Spinal cord (tissue), 10 donors: ENCODE results near the gene XPNPEP1. TPM values are rescaled to one million over a fixed set of nuclear protein-coding genes. Genes with fewer than 3 reads are reported as not detected.

Experiments used
- DNase-seq, 6 donors: peaks; one replicate each; pipeline versions ENCODE4 v3.0.0 to v3.0.0-alpha.2; 2013 to 2015; ENCODE audit warnings: low spot score in 6 of 6, low read depth in 4 of 6
- H3K27ac ChIP-seq: one replicate; pipeline ENCODE4 v1.5.1; 2013; ENCODE audit warnings: low read depth, low read length, control low read depth
- H3K27me3 ChIP-seq: one replicate; pipeline ENCODE4 v1.6.1; 2013; ENCODE audit warnings: low read length; ENCODE audit not compliant: control insufficient read depth, insufficient read depth
- H3K36me3 ChIP-seq: one replicate; pipeline ENCODE4 v1.6.1; 2013; ENCODE audit warnings: low read length; ENCODE audit not compliant: control insufficient read depth, insufficient read depth
- H3K4me1 ChIP-seq: one replicate; pipeline ENCODE4 v1.6.1; 2013; ENCODE audit warnings: low read length; ENCODE audit not compliant: control insufficient read depth, insufficient read depth
- H3K4me3 ChIP-seq: one replicate; pipeline ENCODE4 v1.5.1; 2013; ENCODE audit warnings: low read depth, low read length, control low read depth
- H3K9me3 ChIP-seq: one replicate; pipeline ENCODE4 v1.6.1; 2013; ENCODE audit warnings: low read length; ENCODE audit not compliant: control insufficient read depth, insufficient read depth
- WGBS: methylation state at CpG from one replicate; pipeline ENCODE4 v1.1.5; 2013; ENCODE audit warnings: missing lambda C conversion rate; ENCODE audit not compliant: insufficient coverage; 5-methylcytosine and 5-hydroxymethylcytosine counted together
- polyA plus RNA-seq, 2 donors: library from polyadenylated mRNA; unstranded; fragments of 120-200 nt; gene quantifications; one replicate each; pipeline ENCODE4 v1.2.1, GENCODE V29; 2013; ENCODE audit not compliant: insufficient read length in 2 of 2
- total RNA-seq, 2 donors: library from RNA; depleted of rRNA in 1 of 2; stranded (reverse); fragments of 120-200 nt in 1 of 2; fragments of >200 nt in 1 of 2; gene quantifications; one replicate each; pipeline versions ENCODE4 v1.2.3 to v1.2.4, GENCODE V29; 2013 to 2014
- donor health status: healthy.

XPNPEP1 gene
- total and polyA plus RNA-seq, 4 donors = 80.6 to 145 (median 95.7) TPM

DNA sequence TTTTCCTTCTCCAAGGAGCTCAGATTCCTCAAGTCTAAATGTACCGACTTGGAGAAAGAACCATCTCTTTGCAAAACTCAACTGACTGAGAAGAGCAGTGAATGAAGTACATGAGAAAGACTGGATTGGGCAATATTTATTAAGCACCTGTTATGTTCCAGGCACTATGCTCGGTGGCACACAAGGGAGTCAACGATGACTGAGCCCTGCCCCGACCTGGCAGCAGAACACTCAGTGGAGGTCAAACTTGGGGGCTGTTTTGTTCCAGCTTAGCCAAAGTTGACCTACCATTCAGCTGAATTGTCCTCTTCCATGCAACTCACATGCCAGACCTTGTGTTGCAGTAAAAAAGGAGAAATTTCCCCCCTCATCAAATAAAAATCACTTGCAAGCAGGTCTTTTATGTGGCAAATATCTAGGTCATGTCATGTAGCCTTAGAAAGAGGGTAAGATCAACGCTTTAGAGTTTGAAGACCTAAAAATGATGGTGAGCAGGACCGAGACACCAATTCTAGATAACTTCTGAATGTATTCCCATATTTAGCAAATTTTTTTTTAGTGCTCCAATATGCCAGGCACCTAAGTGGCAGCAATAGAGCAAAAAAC lies 14.3 kb upstream of the XPNPEP1 start:
- Histone ChIP-seq H3K4me1 (peaks cover 16% of the 10 kb centered on the region), H3K27me3 (no peaks in the 10 kb centered on the region), H3K4me3 (no peak overlapping the region), H3K9me3 (no peaks in the 10 kb centered on the region), H3K27ac (no peak overlapping the region), H3K36me3 (no peaks in the 10 kb centered on the region)
- DNase-seq = no peak
- 92% methylated on average over 3 of the region's 6 CpGs for WGBS

GRCh38 chr10:109934958-109935793 lies 11.9 kb upstream of the XPNPEP1 start:
- Histone ChIP-seq H3K27ac (peak overlapping the region; percentile 84), H3K4me1 (peaks cover 19% of the 10 kb centered on the region), H3K4me3 (no peak overlapping the region), H3K9me3 (no peaks in the 10 kb centered on the region), H3K36me3 (no peaks in the 10 kb centered on the region), H3K27me3 (no peaks in the 10 kb centered on the region)
- no CpG with 5 or more reads among the region's 5 CpGs for WGBS
- DNase-seq = peak in 3 of 6 donors; percentile 40 to 87 (median 44)

GRCh38 chr10:109933984-109934565 lies 10.8 kb upstream of the XPNPEP1 start:
- WGBS = 53% methylated on average over 5 of the region's 5 CpGs
- Histone ChIP-seq H3K9me3 (no peaks in the 10 kb centered on the region), H3K27me3 (no peaks in the 10 kb centered on the region), H3K4me1 (peaks cover 19% of the 10 kb centered on the region), H3K36me3 (no peaks in the 10 kb centered on the region), H3K4me3 (no peak overlapping the region), H3K27ac (peak overlapping the region; percentile 84)
- peak in 2 of 6 donors; percentile 15 to 49 for DNase-seq

DNA sequence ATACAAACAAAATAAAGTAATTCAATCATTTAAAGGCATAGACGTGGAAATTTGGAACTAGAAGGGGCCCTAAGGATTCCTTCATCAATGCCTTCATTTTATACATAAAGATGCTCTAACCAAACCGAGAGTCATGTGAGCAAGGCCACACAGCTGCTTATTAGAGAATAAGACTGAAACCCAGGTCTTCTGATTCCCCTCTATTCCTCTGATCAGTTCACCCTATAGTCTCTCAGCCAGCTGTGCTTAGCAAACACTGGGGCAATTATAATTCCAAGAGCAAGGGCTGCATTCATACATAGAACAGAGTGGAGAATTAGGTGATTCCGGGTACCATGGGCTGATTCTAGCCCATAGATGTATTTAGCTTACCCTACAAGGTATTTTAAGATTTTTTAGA lies 9.7 kb upstream of the XPNPEP1 start:
- no peaks in the 10 kb centered on the region for H3K27me3 ChIP-seq
- no CpG with 5 or more reads among the region's 3 CpGs for WGBS
- peaks cover 19% of the 10 kb centered on the region for H3K4me1 ChIP-seq
- H3K4me3 ChIP-seq = no peak overlapping the region
- no peaks in the 10 kb centered on the region for H3K9me3 ChIP-seq
- H3K36me3 ChIP-seq = no peaks in the 10 kb centered on the region
- H3K27ac ChIP-seq = peak overlapping the region; percentile 71
- peak in 2 of 6 donors; percentile 7 to 50 for DNase-seq

DNA sequence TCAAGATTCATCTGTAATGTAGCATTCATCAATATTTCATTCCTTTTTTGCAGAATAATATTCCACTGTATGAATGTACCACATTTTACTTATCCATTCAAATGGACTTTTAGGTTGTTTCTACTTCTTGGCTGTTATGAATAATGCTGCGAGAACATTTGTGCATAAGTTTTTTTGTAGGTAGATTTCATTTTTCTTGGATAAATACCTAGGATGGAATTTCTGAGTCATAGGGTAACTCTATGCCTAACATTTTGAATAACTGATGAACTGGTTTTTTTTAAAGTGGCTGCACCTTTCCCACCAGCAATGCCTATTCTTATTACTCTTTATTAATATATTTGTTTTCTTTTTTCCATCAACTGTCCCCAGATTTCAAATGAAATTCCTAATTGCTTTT lies 9.1 kb upstream of the XPNPEP1 start:
- no peak overlapping the region for H3K4me3 ChIP-seq
- H3K4me1 ChIP-seq = peaks cover 19% of the 10 kb centered on the region
- peak overlapping the region; percentile 71 for H3K27ac ChIP-seq
- H3K27me3 ChIP-seq = no peaks in the 10 kb centered on the region
- H3K36me3 ChIP-seq = no peaks in the 10 kb centered on the region
- DNase-seq = no peak
- WGBS = no CpG with 5 or more reads among the region's 1 CpG
- H3K9me3 ChIP-seq = no peaks in the 10 kb centered on the region

DNA sequence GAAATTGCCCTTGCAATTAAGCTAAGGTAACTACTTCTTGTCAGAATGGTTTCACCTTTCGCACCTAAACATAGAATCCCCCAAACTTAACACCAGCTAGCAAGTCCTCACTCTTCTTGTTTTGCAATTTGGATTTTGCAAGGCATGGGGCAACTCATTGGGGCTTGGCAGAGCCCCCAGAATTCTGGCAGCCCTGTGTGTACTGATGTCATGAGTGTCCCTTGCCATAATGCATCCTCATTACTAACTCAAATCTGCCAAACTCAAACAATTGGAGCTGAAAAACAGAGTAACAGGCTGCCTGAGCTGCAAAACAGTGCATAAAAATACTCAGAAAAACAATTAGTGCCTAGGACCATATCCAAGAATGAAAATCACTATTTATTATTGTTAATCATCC lies 7.9 kb upstream of the XPNPEP1 start:
- WGBS = 100% methylated on average over 1 of the region's 1 CpG
- H3K27me3 ChIP-seq = no peaks in the 10 kb centered on the region
- H3K4me3 ChIP-seq = no peak overlapping the region
- H3K9me3 ChIP-seq = no peaks in the 10 kb centered on the region
- H3K36me3 ChIP-seq = no peaks in the 10 kb centered on the region
- H3K27ac ChIP-seq = no peak overlapping the region
- peak in 2 of 6 donors; percentile 64 to 78 for DNase-seq
- peaks cover 19% of the 10 kb centered on the region for H3K4me1 ChIP-seq

- DNase-seq = no peak
- Histone ChIP-seq H3K4me3 (no peak overlapping the region), H3K27me3 (no peaks in the 10 kb centered on the region), H3K36me3 (no peaks in the 10 kb centered on the region), H3K27ac (peak overlapping the region; percentile 78), H3K9me3 (no peaks in the 10 kb centered on the region), H3K4me1 (peaks cover 14% of the 10 kb centered on the region)
- WGBS = no CpG with 5 or more reads among the region's 3 CpGs
These were observed 6.3 kb upstream of the XPNPEP1 start for GRCh38 chr10:109929501-109930219.

GRCh38 chr10:109928475-109928891 lies 5.2 kb upstream of the XPNPEP1 start:
- Histone ChIP-seq H3K36me3 (no peaks in the 10 kb centered on the region), H3K27me3 (no peaks in the 10 kb centered on the region), H3K4me3 (no peak overlapping the region), H3K4me1 (peaks cover 15% of the 10 kb centered on the region), H3K27ac (peak overlapping the region; percentile 78), H3K9me3 (no peaks in the 10 kb centered on the region)
- DNase-seq = peak in 1 of 6 donors; percentile 62
- WGBS = no CpG with 5 or more reads among the region's 1 CpG

- 100% methylated on average over 1 of the region's 2 CpGs for WGBS
- Histone ChIP-seq H3K4me1 (peaks cover 18% of the 10 kb centered on the region), H3K27ac (no peak overlapping the region), H3K36me3 (no peaks in the 10 kb centered on the region), H3K9me3 (no peaks in the 10 kb centered on the region), H3K4me3 (no peak overlapping the region), H3K27me3 (no peaks in the 10 kb centered on the region)
- no peak for DNase-seq
These were observed 3.5 kb upstream of the XPNPEP1 start for GRCh38 chr10:109926825-109927224.
